DMS114 treated with DMSO at 0.1 percent for 48 hours (cell line): ENCODE measurements around the gene C13orf42.
"Not testable (repeated sequence)": the region's sequence is repeated elsewhere in the genome, so short reads cannot be mapped to it uniquely, and the experiment has no call there.

Experiments
- DNase-seq: peaks from one replicate; lab custom pipeline; 2025; ENCODE audit not compliant: unreplicated experiment; lab: John Stamatoyannopoulos, UW

The C13orf42 gene

DNA sequence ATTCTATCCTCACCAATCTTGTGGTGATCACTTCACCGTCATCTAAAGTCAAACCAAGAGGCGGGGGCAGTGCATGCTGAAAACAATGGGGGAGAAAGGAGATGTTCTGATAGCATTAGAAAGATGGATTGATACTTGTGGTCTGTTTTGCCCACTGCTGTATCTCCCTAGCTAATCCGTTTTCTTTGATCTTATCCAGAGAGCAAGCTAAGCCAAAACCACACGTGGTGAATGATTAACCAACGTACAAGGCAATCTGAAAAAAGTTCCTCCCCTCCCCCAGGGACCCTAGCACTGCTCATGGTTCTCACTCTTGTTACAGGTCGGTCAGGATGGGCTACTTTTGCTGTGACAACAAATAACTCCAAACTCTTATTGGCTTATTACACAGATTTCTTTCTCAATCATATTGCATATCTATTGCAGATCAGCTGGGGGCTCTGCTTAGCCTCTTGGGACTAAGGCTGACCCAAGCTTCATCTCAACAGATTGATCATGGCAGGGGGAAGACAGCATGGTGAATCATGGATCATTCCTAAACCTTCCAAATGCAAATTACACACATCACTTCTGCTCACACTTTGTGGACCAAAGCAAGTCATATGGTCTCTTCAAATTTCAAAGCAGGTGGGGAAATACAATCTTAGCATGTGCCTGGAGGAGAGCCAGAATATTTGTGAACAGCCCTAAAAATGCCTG lies 11.9 kb upstream of the C13orf42 start:
- DNase-seq = no peak

DNA sequence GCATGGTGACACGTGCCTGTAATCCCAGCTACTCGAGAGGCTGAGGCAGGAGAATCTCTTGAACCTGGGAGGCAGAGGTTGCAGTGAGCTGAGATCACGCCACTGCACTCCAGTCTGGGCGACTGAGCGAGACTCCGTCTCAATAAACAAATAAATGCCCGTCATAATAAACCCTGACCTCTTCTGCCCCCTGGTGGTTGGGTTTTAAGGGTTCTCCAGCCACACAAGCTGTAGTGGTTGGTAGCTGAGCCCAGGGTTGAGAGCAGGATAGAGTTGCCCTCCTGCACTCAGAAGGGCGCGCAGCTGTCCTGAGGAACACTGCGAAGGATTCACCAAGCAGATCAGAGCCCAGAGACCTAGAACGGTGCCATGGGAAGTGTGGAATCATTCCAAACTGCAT lies 9.8 kb upstream of the C13orf42 start:
- not testable (repeated sequence) for DNase-seq

DNA sequence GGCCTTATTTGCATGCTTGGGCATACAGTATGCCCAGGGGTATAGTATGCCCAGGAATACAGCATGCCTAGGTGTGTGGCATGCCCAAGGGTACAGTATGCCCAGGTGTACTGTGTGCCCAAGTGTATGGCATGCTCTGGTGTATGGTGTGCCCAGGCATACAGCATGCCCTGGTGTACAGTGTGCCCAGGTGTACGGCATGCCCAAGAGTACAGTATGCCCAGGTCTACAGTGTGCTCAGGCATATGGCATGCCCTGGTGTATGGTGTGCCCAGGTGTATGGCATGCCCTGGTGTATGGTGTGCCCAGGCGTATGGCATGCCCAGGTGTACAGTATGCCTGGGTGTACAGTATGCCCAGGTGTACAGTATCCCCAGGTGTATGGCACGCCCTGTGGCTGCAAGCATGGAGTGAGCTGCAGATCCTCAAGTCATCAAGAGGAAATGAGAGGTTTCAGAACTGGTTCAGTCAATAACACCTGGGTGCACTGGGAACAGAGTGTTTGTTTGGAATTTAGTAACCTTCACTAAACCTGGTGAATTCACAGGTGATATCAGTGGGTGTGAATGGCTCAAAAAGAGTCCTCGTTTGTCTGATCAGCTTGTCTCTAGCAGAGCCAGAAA lies 7.8 kb upstream of the C13orf42 start:
- no peak for DNase-seq

DNA sequence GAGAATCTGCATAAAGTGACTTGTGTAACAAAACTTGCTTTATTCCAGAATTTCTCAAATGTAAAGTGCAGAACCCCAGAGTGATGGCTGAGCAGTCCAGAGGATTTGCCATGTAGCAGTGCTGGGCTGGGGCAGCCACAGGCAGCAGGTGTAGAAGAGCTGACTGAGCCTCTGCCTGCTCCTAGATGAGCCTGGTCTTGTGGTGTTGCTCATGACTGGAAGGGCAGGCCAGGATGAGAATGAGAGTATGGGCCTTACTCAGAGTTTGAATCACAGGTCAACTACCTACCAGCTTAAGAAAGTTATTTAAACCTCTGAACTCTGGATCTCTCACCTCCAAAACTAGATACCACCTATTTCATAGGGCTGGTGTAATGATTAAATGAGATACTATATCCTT lies 2.9 kb upstream of the C13orf42 start:
- no peak for DNase-seq

DNA sequence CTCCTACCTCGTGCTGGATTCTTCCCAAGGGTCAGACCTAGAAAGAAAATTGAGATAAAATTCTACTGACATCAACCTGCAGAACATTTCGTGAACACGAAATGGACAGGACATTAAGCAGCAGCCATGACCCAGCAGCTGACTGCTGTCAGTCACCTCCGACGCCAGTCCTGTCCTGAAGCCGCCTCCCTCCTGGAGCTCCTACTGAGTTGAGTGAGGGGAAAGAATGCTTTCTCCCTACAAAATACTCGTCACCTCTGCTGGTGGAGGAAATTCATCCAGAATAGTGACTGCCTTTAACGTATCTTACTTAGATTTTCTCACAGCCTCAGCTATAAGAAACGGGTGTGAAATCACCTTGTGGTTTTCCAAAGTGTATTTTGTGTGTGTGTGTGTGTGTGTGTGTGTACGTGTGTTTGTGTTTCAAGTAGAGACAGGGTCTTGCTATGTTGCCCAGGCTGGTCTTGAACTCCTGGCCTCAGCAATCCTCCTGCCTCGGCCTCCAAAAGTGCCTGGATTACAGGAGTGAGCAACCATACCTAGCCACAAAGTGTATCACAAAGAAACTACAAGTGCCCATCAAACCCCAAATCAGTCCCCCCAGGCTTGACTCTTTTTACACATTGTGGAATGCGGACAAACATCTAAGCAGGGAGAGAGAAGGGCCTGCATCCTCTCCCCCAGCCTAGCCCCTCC lies 2.3 kb upstream of the C13orf42 start:
- DNase-seq = no peak

DNA sequence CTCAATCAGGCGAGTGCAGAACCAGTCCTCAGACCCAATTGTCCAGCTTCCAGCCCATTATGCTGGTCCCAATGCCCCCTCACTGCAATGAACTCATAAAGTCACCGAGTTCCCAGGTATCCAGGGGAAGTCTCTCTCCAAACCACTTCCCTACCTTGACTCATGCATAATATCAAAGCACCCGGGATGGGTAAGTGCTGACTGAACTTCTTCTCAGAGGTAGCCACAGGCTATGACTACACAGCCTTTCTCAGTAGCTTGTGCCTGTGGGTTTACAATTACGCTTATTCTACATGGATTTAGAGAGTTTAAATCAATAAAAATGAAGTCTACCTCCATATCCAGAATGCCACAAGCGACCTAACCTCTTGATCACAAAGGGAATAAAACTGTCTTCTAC lies 1.7 kb upstream of the C13orf42 start:
- no peak for DNase-seq

DNA sequence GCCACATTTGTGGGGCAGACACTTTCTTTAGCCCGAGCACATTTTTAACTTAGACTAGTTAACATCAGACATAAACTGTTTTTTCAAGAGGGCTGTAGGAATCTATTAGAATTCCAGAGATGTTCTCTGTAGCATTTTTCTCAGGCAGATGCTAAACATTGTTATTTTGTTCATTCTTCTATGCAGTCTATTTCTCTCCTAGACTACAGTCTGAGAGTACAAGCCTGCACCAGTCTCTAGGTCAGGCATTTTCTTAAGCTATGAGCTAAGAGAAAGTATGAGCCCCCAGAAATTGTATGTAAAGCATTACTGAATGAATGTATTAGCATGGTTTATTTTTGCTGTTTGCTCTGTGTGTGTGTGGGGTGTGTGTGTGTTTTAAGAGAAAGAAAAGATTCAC lies 923 bp upstream of the C13orf42 start:
- no peak for DNase-seq

DNA sequence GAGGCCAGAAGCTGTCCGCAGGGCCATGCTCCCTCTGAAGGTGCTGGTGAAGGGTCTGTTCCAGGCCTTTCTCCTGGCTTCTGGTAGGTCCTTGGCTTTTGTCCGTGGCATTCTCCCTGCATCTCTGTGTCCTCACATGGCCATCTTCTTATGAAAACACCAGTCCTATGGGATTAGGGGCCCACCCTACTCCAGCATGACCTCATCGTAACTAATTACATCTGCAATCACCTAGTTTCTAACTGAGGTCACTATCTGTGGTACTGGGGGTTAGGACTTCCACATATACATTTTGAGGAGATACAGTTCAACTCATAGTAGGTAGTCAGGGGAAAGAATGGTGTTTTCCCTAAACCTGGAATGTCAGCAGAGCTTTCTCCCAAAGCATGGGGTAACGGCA lies 3.1 kb downstream of the C13orf42 start:
- DNase-seq = no peak

DNA sequence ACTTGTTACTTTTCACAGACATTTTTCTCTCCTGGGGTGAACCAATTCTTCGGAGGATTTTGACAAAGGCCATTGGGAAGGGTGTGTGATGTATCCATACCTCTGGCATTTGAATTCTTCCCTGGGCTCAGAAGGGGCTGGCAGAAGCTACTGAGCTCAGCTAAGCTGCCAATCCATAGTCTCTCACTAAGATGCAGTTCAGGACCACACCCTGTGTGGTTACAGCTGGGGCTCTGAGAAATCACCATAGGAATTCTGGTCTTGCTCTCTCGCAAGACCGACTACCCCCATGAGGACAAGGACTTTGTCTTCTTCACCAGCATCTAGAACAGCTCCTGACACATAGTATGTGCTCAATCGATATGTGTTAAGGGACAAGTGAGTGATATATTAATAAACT lies 6.0 kb downstream of the C13orf42 start:
- no peak for DNase-seq

DNA sequence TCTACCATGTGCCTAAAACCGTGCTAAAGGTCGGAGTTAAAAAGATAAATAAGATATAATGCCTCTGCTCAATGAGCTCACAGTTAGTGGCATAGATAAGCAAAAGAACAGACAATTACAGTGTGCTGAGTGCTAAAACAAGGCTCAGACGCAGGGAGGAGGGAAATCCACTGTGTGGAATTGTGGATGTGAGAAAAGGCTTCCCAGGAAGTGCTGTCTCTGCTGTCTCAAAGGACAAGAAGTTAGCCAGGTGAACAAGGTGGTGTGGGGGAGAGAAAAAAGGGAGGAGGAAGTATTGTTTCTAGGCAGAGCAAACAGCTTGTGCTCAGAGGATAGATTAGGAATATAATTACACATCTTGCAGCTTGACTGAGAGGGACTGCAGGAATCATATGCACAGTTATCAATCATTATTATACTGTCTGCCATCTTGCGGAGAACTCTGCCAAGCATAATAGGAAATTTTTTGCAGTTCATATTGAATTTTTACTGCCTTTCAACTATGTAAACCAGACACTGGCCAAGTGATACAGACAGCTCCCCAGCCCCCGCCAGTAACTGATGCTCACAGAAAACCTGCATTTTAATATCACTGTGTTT lies 9.3 kb downstream of the C13orf42 start:
- DNase-seq = no peak

DNA sequence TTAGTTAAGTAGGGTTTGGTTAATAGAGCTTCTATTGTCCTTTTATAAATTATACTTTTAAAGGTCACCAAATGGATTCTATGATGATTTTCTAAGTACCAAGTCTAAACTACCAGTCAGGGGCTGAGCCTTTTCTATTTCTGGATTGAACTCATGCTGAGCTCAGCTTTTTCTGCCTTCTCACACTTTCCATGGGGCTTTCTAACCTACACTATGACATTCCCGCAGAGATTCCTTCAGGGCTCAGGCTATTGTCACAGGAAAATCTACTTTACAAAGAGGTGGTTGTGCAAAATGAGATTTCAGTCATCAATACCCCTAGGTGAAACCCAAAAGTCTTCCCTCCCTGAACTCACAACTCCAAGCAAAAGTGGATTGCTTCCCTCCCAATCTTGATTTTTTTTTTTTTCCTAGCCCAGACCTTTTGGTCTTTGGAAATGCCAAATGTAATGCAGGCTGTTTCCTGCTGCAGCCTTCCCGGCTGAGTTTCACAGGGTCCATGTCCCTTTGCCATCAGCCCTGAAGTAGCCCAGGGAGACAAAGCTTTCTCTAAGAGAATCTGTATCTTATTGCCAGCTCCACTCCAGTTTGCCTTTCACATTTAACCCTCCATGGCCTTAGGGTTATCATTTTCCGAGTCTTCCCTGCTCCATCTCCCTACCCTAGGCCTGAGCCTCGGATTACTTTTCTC lies 13.6 kb downstream of the C13orf42 start:
- no peak for DNase-seq

DNA sequence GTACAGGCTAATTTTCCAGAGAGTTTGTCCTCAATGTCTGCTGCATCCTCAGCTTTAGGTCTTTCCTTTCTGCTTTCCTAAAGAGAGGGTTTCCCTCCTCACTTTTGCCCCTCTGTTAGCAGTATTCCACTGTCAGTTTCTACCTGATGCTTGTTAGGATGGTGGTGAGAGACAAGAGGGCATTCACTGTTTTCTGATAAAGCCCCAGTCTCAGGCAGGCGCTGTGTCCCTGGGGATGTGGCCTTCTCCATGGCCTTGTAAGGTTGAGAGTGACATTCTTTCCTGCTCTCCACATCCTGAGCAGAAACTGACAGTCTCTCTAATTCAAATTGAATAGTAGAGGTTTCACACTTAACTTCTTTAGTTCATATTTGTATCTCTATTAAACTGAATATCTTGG lies 14.9 kb downstream of the C13orf42 start:
- no peak for DNase-seq

DNA sequence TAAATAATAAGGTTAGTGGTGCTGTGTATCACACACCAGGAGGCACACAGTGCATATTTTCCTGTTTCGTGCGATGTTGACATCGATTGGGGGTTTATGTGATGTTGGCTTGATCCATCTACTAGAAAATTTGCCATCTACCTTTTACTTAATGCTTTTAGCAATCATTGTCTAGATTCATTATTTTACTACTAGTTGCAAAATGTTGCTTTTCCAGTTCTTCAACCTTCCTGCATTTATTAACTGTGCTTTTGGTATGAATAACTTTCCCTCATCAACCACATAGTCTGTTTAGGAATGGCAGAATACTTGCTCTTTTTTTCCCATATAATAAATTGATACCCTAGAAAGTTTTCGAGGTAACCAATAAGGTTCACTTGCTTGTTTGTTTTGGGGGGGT lies 17.5 kb downstream of the C13orf42 start:
- no peak for DNase-seq

DNA sequence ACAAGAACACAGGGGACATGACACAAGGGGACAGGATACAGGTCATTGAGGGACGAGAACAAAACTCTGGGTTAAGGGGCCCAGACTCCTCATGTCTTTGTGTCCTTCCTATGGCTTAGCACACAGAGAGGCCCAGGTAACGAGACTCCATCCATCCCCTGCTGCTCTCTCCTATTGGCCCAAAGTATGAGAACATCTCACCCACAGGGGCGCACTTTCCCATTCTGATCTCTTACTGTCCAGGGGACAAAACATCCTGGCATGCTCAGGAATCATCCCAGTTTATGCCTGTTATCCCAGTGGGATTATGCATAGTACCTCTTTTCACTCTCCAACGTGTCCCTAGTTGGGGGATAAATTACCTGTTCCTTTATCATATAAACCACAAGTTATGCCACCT lies 19.2 kb downstream of the C13orf42 start:
- DNase-seq = no peak

DNA sequence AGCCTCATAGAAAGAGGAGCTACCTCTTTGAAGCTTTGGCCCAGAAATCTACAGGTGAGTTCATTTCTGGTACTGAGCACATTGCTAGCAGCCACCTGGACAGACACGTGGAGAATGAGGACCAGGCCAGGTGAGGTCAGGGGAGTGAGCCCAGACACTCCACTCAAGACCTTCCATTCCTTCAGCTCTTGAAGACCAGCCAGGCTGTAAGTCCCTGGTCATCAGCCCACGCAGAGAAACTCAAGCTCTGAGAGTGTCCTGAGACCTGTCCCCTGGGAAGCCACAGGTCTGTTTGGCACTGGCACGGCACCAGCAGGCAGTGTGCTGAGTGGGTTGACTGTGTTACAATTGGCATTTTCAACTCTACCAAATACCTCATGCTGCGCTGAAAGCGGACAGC lies 27.4 kb downstream of the C13orf42 start:
- no peak for DNase-seq

DNA sequence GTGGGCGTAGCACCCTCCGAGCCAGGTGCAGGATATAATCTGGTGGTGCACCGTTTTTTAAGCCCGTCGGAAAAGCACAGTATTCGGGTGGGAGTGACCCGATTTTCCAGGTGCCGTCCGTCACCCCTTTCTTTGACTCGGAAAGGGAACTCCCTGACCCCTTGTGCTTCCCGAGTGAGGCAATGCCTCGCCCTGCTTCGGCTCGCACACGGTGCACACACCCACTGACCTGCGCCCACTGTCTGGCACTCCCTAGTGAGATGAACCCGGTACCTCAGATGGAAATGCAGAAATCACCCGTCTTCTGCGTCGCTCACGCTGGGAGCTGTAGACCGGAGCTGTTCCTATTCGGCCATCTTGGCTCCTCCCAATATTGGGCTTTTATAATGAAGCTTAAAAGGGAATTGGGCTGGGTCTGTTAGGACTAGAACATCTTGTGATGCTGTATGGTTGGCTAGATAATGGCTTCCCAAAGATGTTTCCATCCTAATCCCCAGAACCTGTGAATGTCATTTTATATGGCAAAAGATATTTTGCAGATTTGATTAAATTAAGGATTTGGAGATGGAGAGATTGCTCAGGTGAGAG lies 30.5 kb downstream of the C13orf42 start:
- peak; percentile 1 for DNase-seq

DNA sequence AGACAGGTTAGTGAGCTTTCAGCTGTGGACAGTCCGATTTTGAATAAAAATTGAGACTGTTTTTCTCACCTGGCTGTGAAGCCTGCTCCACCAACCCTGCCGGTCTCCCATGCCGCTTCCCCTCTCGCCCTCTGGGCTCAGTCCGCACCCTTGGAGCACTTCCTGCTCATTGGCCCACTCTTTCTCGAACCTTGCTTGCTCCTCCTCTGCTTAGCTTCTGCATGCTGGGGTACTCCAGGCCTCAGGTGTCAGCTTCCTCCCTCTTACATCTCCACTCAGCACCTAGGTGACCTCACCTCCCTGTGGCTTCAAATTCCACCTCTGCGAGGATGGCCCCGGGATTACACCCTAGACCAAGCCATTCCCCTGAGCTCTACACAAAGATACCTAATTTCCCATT lies 39.6 kb downstream of the C13orf42 start:
- no peak for DNase-seq

DNA sequence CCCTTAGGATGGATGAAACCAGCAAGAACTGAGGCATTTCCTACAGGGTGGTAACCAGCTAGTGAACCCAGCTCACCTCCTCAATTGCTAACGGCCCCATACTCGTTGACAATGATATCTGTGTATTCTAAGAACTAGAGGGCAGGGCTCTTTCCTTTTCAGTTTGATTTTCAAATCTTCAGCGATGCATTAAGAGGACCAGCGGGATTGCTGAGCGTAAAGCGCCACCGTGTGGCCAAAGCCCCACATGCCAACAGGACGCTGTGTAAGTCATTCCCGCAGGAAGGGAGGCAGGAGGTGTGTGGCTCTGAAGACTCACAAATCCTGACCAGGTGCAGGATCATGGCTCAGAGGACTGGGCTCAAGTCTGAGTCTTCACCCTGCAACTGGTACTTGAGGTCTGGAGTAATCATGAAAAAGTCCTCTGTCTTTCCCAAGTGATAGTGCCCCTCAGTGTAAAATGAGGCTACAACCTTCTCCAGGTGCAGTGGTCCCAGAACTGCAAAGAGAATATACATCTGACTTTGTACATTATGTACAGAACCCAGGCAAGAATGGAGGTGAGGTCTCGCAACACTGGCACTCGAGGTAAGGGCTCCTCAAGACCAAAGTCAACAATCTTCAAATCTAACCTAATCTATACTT lies 40.9 kb downstream of the C13orf42 start:
- peak; percentile 21 for DNase-seq

DNA sequence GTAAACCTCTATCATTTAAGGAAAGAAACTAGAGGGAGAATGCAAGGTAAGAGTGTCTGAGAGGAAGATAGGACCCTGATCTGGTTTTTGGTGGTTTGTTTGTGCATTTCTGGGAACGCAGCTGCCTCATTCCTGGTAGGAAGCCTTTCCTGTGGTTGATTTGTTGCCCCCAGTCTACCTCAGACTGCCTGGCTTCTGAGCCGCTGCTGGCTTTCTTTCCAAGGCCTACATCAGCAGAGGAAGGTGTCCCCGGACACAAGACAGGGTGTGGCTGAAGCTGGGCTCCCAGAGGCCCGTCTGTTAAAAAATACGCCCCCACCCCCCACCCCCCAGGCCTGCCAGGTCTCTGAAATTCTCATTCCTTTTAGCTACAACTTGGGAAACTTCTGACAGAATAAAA lies 42.6 kb downstream of the C13orf42 start:
- no peak for DNase-seq

DNA sequence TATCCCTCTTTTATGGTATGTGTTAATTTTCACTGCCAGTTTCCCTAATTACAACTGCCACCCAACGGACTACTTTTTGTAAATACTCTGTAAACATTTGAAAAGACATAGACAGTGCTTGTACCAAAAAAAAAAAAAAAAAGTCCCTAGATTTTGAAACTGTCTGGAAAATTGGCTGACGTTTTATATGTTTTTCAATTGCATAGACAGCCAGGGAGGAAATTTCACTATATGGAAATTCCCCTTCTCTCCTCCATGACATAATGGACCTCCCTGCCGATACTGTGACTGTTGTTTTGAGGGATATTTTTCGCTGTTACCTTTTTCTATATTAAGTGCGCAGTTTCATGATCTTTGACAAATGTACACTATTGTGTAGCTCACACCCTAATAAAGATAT lies 43.4 kb downstream of the C13orf42 start:
- no peak for DNase-seq
